ENCODE data around the gene LSAMP. TPM values are rescaled to one million over a fixed set of nuclear protein-coding genes. Genes with fewer than 3 reads are reported as not detected.

LSAMP gene
- total and polyA plus RNA-seq, 9 of the 15 experiments (the other 6 are each of a cell fraction or from before 2014, with no cell fraction given), result 0.09 to 0.11 TPM; not detected in 7

GRCh38 chr3:116265976-116266584 lies 179.2 kb downstream of the LSAMP start (continued):
- TF ChIP-seq ZMIZ1 (IDR thresholded peaks at IDR 0.05; ENCODE audit: low read depth in 2 of 2, low read length in 2 of 2), result no peak
- no peak for TF ChIP-seq MEF2A (IDR thresholded peaks at IDR 0.05; ENCODE audit: control insufficient read depth, low read depth, low read length)
- no peak for TF ChIP-seq MAZ (CRISPR knock-in tag; conservative IDR thresholded peaks at IDR 0.05 in 1 of 2, IDR thresholded peaks at IDR 0.05 in 1 of 2)
- no peak for TF ChIP-seq ZNF445 (CRISPR knock-in tag; IDR thresholded peaks at IDR 0.05; ENCODE audit: low read depth)
- no peak for TF ChIP-seq THRB (CRISPR knock-in tag; conservative IDR thresholded peaks at IDR 0.05)
- no peak for TF ChIP-seq SIN3B (IDR thresholded peaks at IDR 0.05; ENCODE audit: low read depth)
- no peak for TF ChIP-seq ZFP1 (CRISPR knock-in tag; IDR thresholded peaks at IDR 0.05)
